Lower leg skin (tissue), 3 donors: Measurements from ENCODE around the gene RNF215.

Experiments
- POLR2A ChIP-seq, 2 donors: fragments of 450-650 bp; IDR thresholded peaks; one replicate each; pipeline ENCODE4 v1.6.1; 2016 to 2017; ENCODE audit warnings: antibody characterized with exemption in 2 of 2, mild to moderate bottlenecking in 1 of 2, moderate library complexity in 1 of 2
- TF ChIP-seq, protein P1 (sequence below), 3 donors: fragments of 450-650 bp; IDR thresholded peaks; one replicate each; pipeline ENCODE4 v1.5.1; 2016; ENCODE audit warnings: antibody characterized with exemption in 3 of 3, mild to moderate bottlenecking in 3 of 3, moderate library complexity in 2 of 3

DNA sequence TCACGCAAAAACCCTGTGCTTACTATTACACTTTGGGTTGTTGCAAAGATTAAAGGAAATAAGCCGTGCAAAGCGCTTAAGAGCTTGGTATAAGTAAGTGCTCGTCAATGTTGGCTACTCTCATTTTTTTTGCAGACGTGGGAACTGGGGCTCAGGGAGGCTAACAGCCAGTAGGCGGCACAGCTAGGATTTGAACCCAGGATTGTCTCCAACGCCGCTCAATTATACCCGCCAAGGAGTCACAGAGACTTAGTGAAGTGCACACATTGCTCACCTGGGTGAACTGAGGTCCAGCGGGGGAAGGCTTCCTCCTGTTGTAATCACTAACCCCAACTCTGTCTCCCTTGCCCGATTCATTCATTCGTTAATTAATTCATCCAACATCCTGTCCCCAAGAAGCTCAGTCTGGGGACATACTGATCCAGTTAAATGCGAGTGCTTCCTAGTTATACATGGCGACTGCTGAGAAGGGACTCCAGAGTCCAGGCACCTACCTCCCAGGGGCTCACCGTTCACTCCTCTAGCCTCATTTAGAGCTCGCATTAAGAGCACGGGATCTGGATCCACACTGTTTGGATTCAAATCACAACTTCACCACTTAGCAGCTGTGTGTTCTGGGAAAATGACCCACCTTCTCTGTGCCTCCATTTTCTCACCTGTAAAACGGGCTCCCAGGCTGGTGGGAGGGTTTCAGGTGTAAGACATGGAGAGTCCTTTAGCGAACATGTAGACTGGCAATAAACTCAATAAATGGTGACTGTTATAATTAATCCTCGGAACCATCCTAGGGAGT lies 37.5 kb upstream of the RNF215 start:
- TF ChIP-seq POLR2A (IDR thresholded peaks at IDR 0.05), result no peak
- TF ChIP-seq, protein P1, sequence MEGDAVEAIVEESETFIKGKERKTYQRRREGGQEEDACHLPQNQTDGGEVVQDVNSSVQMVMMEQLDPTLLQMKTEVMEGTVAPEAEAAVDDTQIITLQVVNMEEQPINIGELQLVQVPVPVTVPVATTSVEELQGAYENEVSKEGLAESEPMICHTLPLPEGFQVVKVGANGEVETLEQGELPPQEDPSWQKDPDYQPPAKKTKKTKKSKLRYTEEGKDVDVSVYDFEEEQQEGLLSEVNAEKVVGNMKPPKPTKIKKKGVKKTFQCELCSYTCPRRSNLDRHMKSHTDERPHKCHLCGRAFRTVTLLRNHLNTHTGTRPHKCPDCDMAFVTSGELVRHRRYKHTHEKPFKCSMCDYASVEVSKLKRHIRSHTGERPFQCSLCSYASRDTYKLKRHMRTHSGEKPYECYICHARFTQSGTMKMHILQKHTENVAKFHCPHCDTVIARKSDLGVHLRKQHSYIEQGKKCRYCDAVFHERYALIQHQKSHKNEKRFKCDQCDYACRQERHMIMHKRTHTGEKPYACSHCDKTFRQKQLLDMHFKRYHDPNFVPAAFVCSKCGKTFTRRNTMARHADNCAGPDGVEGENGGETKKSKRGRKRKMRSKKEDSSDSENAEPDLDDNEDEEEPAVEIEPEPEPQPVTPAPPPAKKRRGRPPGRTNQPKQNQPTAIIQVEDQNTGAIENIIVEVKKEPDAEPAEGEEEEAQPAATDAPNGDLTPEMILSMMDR (IDR thresholded peaks at IDR 0.05), result no peak
